ENCODE data around the gene RGS6. TPM values are rescaled to one million over a fixed set of nuclear protein-coding genes. Genes with fewer than 3 reads are reported as not detected.

The RGS6 gene
- total and polyA plus RNA-seq, 2 of the 4 experiments (the other 2 are of a cell fraction), result not detected

DNA sequence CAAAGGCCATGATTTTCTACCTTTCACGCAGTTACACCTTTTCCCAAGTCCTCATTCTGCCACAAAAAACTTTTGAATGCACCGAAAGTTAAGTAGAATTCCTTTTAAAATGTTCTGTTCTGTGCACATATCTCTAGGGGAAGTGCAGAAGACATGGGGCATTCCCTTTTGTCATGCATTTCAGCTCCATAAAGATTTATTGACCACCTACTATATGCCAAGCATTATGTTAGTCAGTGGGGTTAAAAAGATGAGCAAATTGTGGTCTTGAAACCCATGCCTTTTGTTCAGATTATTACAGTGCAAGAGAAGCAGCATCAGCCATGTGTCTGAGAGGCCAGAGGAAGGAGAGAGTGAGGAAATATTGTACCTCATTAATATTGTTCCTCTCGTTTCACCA is 338.5 kb downstream of the RGS6 start:
- DNase-seq (no peak), ATAC-seq (ENCODE audit: low read depth) (no peak)
- H3K4me3 ChIP-seq (ENCODE audit: insufficient read depth, low read depth, low read length), result no peak overlapping the region
- H2AFZ ChIP-seq (replicated peaks; ENCODE audit: low read length, poor library complexity), result no peak overlapping the region
- WGBS, 2 experiments (ENCODE audit: extremely low coverage in 2 of 2, insufficient read length in 1 of 2), result no CpG with 5 or more reads among the region's 3 CpGs
- H3K9ac ChIP-seq (ENCODE audit: low read depth, low read length), result no peak overlapping the region
- no peaks in the 10 kb centered on the region for H4K20me1 ChIP-seq (ENCODE audit: insufficient read depth, low read length)
- H3K4me2 ChIP-seq (ENCODE audit: low read depth, low read length), result no peak overlapping the region
- in situ Hi-C loops (cut with MboI; ENCODE audit: low sequenced_read_pairs), result no loop called here
- H3K27ac ChIP-seq (ENCODE audit: insufficient read depth, low read length), result no peak overlapping the region
- no peak overlapping the region for H3K4ac ChIP-seq (ENCODE audit: low read depth, low read length)
- CTCF ChIA-PET, result no interaction called here
- no peak overlapping the region for H4K91ac ChIP-seq (ENCODE audit: insufficient read depth, low read depth, low read length)
- no TSS peak for BruUV-seq (replicated peaks)
- H3K18ac ChIP-seq (ENCODE audit: low read depth, low read length), result no peak overlapping the region
- no peaks in the 10 kb centered on the region for H3K36me3 ChIP-seq (ENCODE audit: control insufficient read depth, insufficient read depth, low read length)
- dilution Hi-C loops (cut with HindIII; ENCODE audit: low sequenced_read_pairs, unreplicated experiment), result no loop called here
- no peak overlapping the region for H2BK20ac ChIP-seq (ENCODE audit: low read depth, low read length)
- H2BK5ac ChIP-seq (ENCODE audit: low read depth, low read length, poor library complexity, severe bottlenecking), result no peak overlapping the region
- no peak overlapping the region for H4K5ac ChIP-seq (ENCODE audit: low read depth, low read length)
- H4K8ac ChIP-seq (ENCODE audit: low read depth in 2 of 2, low read length in 2 of 2), result no peak overlapping the region
- POLR2A ChIA-PET (ENCODE audit: unreplicated experiment), result no interaction called here
- H2AK5ac ChIP-seq (ENCODE audit: low read depth, low read length), result no peak overlapping the region
- H3K23ac ChIP-seq (ENCODE audit: low read depth, low read length), result no peak overlapping the region
- H2BK15ac ChIP-seq (ENCODE audit: low read depth, low read length), result no peak overlapping the region
- H3K27me3 ChIP-seq (ENCODE audit: control insufficient read depth, insufficient read depth, low read length), result no peaks in the 10 kb centered on the region
- H3K79me1 ChIP-seq (ENCODE audit: low read depth in 1 of 2, low read length in 2 of 2), result no peaks in the 10 kb centered on the region
- H3K9me3 ChIP-seq (ENCODE audit: control insufficient read depth, insufficient read depth, low read length), result no peaks in the 10 kb centered on the region
- no peaks in the 10 kb centered on the region for H3K4me1 ChIP-seq (ENCODE audit: control insufficient read depth, insufficient read depth, low read length)
- H3K14ac ChIP-seq (replicated peaks; ENCODE audit: low read depth, low read length), result no peak overlapping the region
- H3K9me1 ChIP-seq (ENCODE audit: insufficient read depth, low read length), result no peaks in the 10 kb centered on the region
- no peak for TF ChIP-seq MXI1 (IDR thresholded peaks at IDR 0.05; ENCODE audit: borderline replicate concordance, low read depth, low read length)
- TF ChIP-seq, protein P1, sequence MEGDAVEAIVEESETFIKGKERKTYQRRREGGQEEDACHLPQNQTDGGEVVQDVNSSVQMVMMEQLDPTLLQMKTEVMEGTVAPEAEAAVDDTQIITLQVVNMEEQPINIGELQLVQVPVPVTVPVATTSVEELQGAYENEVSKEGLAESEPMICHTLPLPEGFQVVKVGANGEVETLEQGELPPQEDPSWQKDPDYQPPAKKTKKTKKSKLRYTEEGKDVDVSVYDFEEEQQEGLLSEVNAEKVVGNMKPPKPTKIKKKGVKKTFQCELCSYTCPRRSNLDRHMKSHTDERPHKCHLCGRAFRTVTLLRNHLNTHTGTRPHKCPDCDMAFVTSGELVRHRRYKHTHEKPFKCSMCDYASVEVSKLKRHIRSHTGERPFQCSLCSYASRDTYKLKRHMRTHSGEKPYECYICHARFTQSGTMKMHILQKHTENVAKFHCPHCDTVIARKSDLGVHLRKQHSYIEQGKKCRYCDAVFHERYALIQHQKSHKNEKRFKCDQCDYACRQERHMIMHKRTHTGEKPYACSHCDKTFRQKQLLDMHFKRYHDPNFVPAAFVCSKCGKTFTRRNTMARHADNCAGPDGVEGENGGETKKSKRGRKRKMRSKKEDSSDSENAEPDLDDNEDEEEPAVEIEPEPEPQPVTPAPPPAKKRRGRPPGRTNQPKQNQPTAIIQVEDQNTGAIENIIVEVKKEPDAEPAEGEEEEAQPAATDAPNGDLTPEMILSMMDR (conservative IDR thresholded peaks at IDR 0.05; ENCODE audit: low read depth, low read length), result no peak
- no peak for TF ChIP-seq RAD21 (IDR thresholded peaks at IDR 0.05; ENCODE audit: low read length)
- TF ChIP-seq RCOR1 (IDR thresholded peaks at IDR 0.05; ENCODE audit: insufficient replicate concordance, low read length), result no peak
- no peak for TF ChIP-seq CEBPB (IDR thresholded peaks at IDR 0.05; ENCODE audit: low read depth, low read length)
- no peak for TF ChIP-seq RFX5 (IDR thresholded peaks at IDR 0.05; ENCODE audit: low read depth, low read length)
- TF ChIP-seq, protein P2, sequence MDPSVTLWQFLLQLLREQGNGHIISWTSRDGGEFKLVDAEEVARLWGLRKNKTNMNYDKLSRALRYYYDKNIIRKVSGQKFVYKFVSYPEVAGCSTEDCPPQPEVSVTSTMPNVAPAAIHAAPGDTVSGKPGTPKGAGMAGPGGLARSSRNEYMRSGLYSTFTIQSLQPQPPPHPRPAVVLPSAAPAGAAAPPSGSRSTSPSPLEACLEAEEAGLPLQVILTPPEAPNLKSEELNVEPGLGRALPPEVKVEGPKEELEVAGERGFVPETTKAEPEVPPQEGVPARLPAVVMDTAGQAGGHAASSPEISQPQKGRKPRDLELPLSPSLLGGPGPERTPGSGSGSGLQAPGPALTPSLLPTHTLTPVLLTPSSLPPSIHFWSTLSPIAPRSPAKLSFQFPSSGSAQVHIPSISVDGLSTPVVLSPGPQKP (IDR thresholded peaks at IDR 0.05; ENCODE audit: borderline replicate concordance, low read depth, low read length), result no peak
- H2BK120ac ChIP-seq (ENCODE audit: low read depth, low read length), result no peak overlapping the region
- intact Hi-C loops (cut with micrococcal nuclease), result no loop called here
- H2AK9ac ChIP-seq (replicated peaks; ENCODE audit: low read depth, low read length, poor library complexity), result no peak overlapping the region
- no peak overlapping the region for H3K56ac ChIP-seq (ENCODE audit: extremely low read depth, insufficient read depth, low read length)
